Measurements from ENCODE around the gene MS4A10. TPM values are rescaled to one million over a fixed set of nuclear protein-coding genes. Genes with fewer than 3 reads are reported as not detected.

The MS4A10 gene
- total RNA-seq, 1 donor from 2014 or later, result not detected

GRCh38 chr11:60834742-60835533 is 49.8 kb downstream of the MS4A10 start:
- no peak overlapping the region for H3K4me3 ChIP-seq (ENCODE audit: low read depth, low read length)
- TF ChIP-seq CTCF (conservative IDR thresholded peaks at IDR 0.05; ENCODE audit: low read depth, low read length), result no peak
- no peak for DNase-seq (ENCODE audit: low read depth)

- H3K4me3 ChIP-seq (ENCODE audit: low read depth, low read length), result no peak overlapping the region
- TF ChIP-seq CTCF (conservative IDR thresholded peaks at IDR 0.05; ENCODE audit: low read depth, low read length), result no peak
- DNase-seq (ENCODE audit: low read depth), result no peak
Observed at GRCh38 chr11:60835534-60835846, 50.4 kb downstream of the MS4A10 start.

- no peak for TF ChIP-seq CTCF (conservative IDR thresholded peaks at IDR 0.05; ENCODE audit: low read depth, low read length)
- H3K4me3 ChIP-seq (ENCODE audit: low read depth, low read length), result no peak overlapping the region
- DNase-seq (ENCODE audit: low read depth), result no peak
Observed at GRCh38 chr11:60836866-60837515, 51.9 kb downstream of the MS4A10 start.

GRCh38 chr11:60838132-60838531 is 53.0 kb downstream of the MS4A10 start:
- TF ChIP-seq CTCF (conservative IDR thresholded peaks at IDR 0.05; ENCODE audit: low read depth, low read length), result peak; percentile 5

GRCh38 chr11:60840470-60841430 is 55.6 kb downstream of the MS4A10 start:
- no peak overlapping the region for H3K4me3 ChIP-seq (ENCODE audit: low read depth, low read length)
- no peak for TF ChIP-seq CTCF (conservative IDR thresholded peaks at IDR 0.05; ENCODE audit: low read depth, low read length)
- no peak for DNase-seq (ENCODE audit: low read depth)

More at GRCh38 chr11:60838132-60838531, 53.0 kb downstream of the MS4A10 start:
- H3K4me3 ChIP-seq (ENCODE audit: low read depth, low read length), result no peak overlapping the region
- DNase-seq (ENCODE audit: low read depth), result no peak

GRCh38 chr11:60841797-60842667 is 56.9 kb downstream of the MS4A10 start, which contains the start of gene CCDC86:
Gene CCDC86 (plus strand): TSS chr11:60842113. CDS start chr11:60842125, 12 bp downstream.
- no peak for TF ChIP-seq CTCF (conservative IDR thresholded peaks at IDR 0.05; ENCODE audit: low read depth, low read length)
- peak; percentile 48 for DNase-seq (ENCODE audit: low read depth)
- H3K4me3 ChIP-seq (ENCODE audit: low read depth, low read length), result peak within 1 kb of the TSS; percentile 99

All from epithelial cell of proximal tubule (primary cell).